Keratinocyte (primary cell): Measurements from ENCODE around the gene ATP6V0E2.

Experiments
- CTCF ChIP-seq, 3 experiments: IDR thresholded peaks in 1 of 3; conservative IDR thresholded peaks in 1 of 3; optimal IDR thresholded peaks in 1 of 3; 2 replicates in 2 of 3; 3 replicates in 1 of 3; pipeline versions ENCODE3 to v1.5.1; 2011; ENCODE audit warnings: low read length in 3 of 3, mild to moderate bottlenecking in 3 of 3, moderate library complexity in 2 of 3, control low read depth in 1 of 3, inconsistent platforms in 1 of 3; ENCODE audit not compliant: insufficient read depth in 2 of 3; ENCODE audit errors: extremely low read depth in 1 of 3
- EZH2 ChIP-seq: IDR thresholded peaks from one replicate; pipeline ENCODE4 v1.6.1; 2012; ENCODE audit warnings: inconsistent platforms, mild to moderate bottlenecking, low read length, moderate library complexity

GRCh38 chr7:149879766-149880637, 6.2 kb downstream of the ATP6V0E2 start:
- TF ChIP-seq CTCF (optimal IDR thresholded peaks at IDR 0.05 in 1 of 3, IDR thresholded peaks at IDR 0.05 in 1 of 3, conservative IDR thresholded peaks at IDR 0.05 in 1 of 3; ENCODE audit: extremely low read depth in 1 of 3, insufficient read depth in 2 of 3, low read length in 3 of 3): no peak
- TF ChIP-seq EZH2: no peak
